H1 (cell line): Measurements from ENCODE around the gene SYNPO. TPM values are rescaled to one million over a fixed set of nuclear protein-coding genes. Genes with fewer than 3 reads are reported as not detected.

Experiments
- CTCF ChIA-PET: fragments of 300-600 bp; sonication (Branson Sonifier 250); formaldehyde crosslinking; loops from one replicate; lab custom pipeline; 2021; ENCODE audit not compliant: partially characterized antibody; lab: Charles Lee
- POLR2A ChIA-PET: fragments of 300-600 bp; sonication (Branson Sonifier 250); formaldehyde crosslinking; loops from one replicate; lab custom pipeline; 2021; ENCODE audit warnings: inconsistent platforms; ENCODE audit not compliant: partially characterized antibody; lab: Charles Lee
- DNase-seq, 2 experiments: peaks; one replicate each; pipeline versions ENCODE4 v3.0.0 to v3.0.0-alpha.2; 2010 to 2022; ENCODE audit warnings: low spot score in 2 of 2, low read depth in 1 of 2, mixed read lengths in 1 of 2
- FAIRE-seq: peaks from 2 replicates; lab custom pipeline; 2011; peaks lifted over from hg19 to GRCh38; lab: Jason Lieb, UNC
- H2AFZ ChIP-seq: 2 replicates; pipeline ENCODE4 v1.8.1; 2012; ENCODE audit warnings: low read length, inconsistent platforms
- H2AK5ac ChIP-seq: 2 replicates; pipeline ENCODE4 v1.6.1; 2013; ENCODE audit warnings: low read depth, low read length
- H2BK120ac ChIP-seq: replicated peaks from 2 replicates; pipeline ENCODE3; 2013; ENCODE audit warnings: low read depth, low read length, inconsistent platforms
- H2BK12ac ChIP-seq: 2 replicates; pipeline ENCODE4 v1.6.1; 2013; ENCODE audit warnings: low read depth, low read length
- H2BK15ac ChIP-seq: 2 replicates; pipeline ENCODE4 v1.6.1; 2013; ENCODE audit warnings: low read length
- H2BK20ac ChIP-seq: 2 replicates; pipeline ENCODE4 v1.6.1; 2013; ENCODE audit warnings: low read length
- H2BK5ac ChIP-seq: 2 replicates; pipeline ENCODE4 v1.6.1; 2013; ENCODE audit warnings: low read depth, low read length
- H3K14ac ChIP-seq: 2 replicates; pipeline ENCODE4 v1.6.1; 2013; ENCODE audit warnings: inconsistent platforms; ENCODE audit not compliant: insufficient read length
- H3K18ac ChIP-seq: 2 replicates; pipeline ENCODE4 v1.6.1; 2013; ENCODE audit warnings: low read length; ENCODE audit errors: extremely low read depth
- H3K23ac ChIP-seq: 2 replicates; pipeline ENCODE4 v1.6.1; 2013; ENCODE audit warnings: inconsistent platforms; ENCODE audit not compliant: insufficient read length
- H3K23me2 ChIP-seq: 2 replicates; pipeline ENCODE4 v1.6.1; 2013; ENCODE audit warnings: low read depth, low read length
- H3K27ac ChIP-seq: 2 replicates; pipeline ENCODE4 v1.6.1; 2011; ENCODE audit warnings: low read depth, low read length, inconsistent platforms
- H3K27me3 ChIP-seq, 4 experiments: replicated peaks in 1 of 4; 1 replicate in 1 of 4; 2 replicates in 3 of 4; pipeline versions ENCODE4 v1.6.1 to v1.8.1; 2011 to 2013; ENCODE audit warnings: low read length in 3 of 4, mild to moderate bottlenecking in 3 of 4, inconsistent platforms in 2 of 4, mixed read lengths in 2 of 4, moderate library complexity in 1 of 4; ENCODE audit not compliant: control insufficient read depth in 3 of 4, insufficient read depth in 3 of 4; ENCODE audit errors: extremely low read depth in 1 of 4
- H3K36me3 ChIP-seq, 4 experiments: 2 replicates each; pipeline versions ENCODE4 v1.6.1 to v1.8.1; 2011 to 2013; ENCODE audit warnings: mild to moderate bottlenecking in 4 of 4, low read length in 3 of 4, moderate library complexity in 2 of 4, control low read depth in 1 of 4, inconsistent platforms in 1 of 4; ENCODE audit not compliant: insufficient read depth in 4 of 4, control insufficient read depth in 2 of 4
- H3K4ac ChIP-seq: replicated peaks from 2 replicates; pipeline ENCODE3; 2013; ENCODE audit warnings: low read length, low read depth, mixed read lengths, inconsistent platforms; ENCODE audit not compliant: insufficient read length
- H3K4me1 ChIP-seq, 4 experiments: replicated peaks in 1 of 4; 1 replicate in 1 of 4; 2 replicates in 3 of 4; pipeline versions ENCODE4 v1.6.1 to v1.8.1; 2011 to 2013; ENCODE audit warnings: low read length in 3 of 4, inconsistent platforms in 2 of 4, mixed read lengths in 1 of 4; ENCODE audit not compliant: insufficient read depth in 4 of 4, control insufficient read depth in 3 of 4
- H3K4me2 ChIP-seq, 2 experiments: 2 replicates each; pipeline versions ENCODE4 v1.6.1 to v1.8.1; 2011 to 2013; ENCODE audit warnings: low read depth in 2 of 2, low read length in 2 of 2, control low read depth in 1 of 2, inconsistent platforms in 1 of 2, mild to moderate bottlenecking in 1 of 2; ENCODE audit not compliant: insufficient read depth in 1 of 2
- H3K4me3 ChIP-seq, 4 experiments: fragments of 200-600, 300-600 bp in 1 of 4; sonication (generic), shearing (Covaris generic), sonication (Bioruptor Twin) in 1 of 4; 2 replicates each; pipeline versions ENCODE4 v1.5.1 to v1.8.1; 2011 to 2016; ENCODE audit warnings: low read length in 4 of 4, low read depth in 3 of 4, control low read depth in 2 of 4, inconsistent platforms in 2 of 4, mild to moderate bottlenecking in 2 of 4, mixed read lengths in 1 of 4, moderate library complexity in 1 of 4; ENCODE audit not compliant: insufficient read depth in 2 of 4; ENCODE audit errors: extremely low read depth in 1 of 4
- H3K56ac ChIP-seq: replicated peaks from 2 replicates; pipeline ENCODE3; 2013; ENCODE audit warnings: low read depth, mild to moderate bottlenecking, mixed read lengths, low read length, inconsistent platforms; ENCODE audit not compliant: insufficient read length
- H3K79me1 ChIP-seq: 2 replicates; pipeline ENCODE4 v1.6.1; 2013; ENCODE audit warnings: low read depth, low read length, control low read depth
- H3K79me2 ChIP-seq, 2 experiments: 2 replicates each; pipeline versions ENCODE4 v1.6.1 to v1.8.1; 2012 to 2013; ENCODE audit warnings: low read length in 2 of 2, mild to moderate bottlenecking in 2 of 2, inconsistent platforms in 1 of 2; ENCODE audit not compliant: insufficient read depth in 2 of 2, control insufficient read depth in 1 of 2
- H3K9ac ChIP-seq, 4 experiments: replicated peaks in 1 of 4; 1 replicate in 1 of 4; 2 replicates in 3 of 4; pipeline versions ENCODE4 v1.6.1 to v1.8.1; 2011 to 2013; ENCODE audit warnings: low read depth in 3 of 4, low read length in 3 of 4, control low read depth in 2 of 4, mild to moderate bottlenecking in 2 of 4, moderate library complexity in 2 of 4, inconsistent platforms in 1 of 4; ENCODE audit errors: extremely low read depth in 1 of 4
- H3K9me3 ChIP-seq, 2 experiments: 2 replicates each; pipeline versions ENCODE4 v1.6.1 to v1.8.1; 2012 to 2013; ENCODE audit warnings: mild to moderate bottlenecking in 2 of 2, moderate library complexity in 2 of 2, control low read depth in 1 of 2, inconsistent platforms in 1 of 2, low read depth in 1 of 2, low read length in 1 of 2, mixed read lengths in 1 of 2; ENCODE audit not compliant: insufficient read depth in 2 of 2
- H4K20me1 ChIP-seq, 2 experiments: replicated peaks in 1 of 2; 2 replicates each; pipeline versions ENCODE3 to v1.8.1; 2011 to 2013; ENCODE audit warnings: inconsistent platforms in 2 of 2, low read length in 2 of 2, mild to moderate bottlenecking in 1 of 2; ENCODE audit not compliant: insufficient read depth in 2 of 2, control insufficient read depth in 1 of 2
- H4K5ac ChIP-seq: 2 replicates; pipeline ENCODE4 v1.6.1; 2013; ENCODE audit warnings: low read length, low read depth, mixed read lengths, inconsistent platforms; ENCODE audit not compliant: insufficient read length
- H4K8ac ChIP-seq: 2 replicates; pipeline ENCODE4 v1.8.0; 2013; ENCODE audit warnings: mild to moderate bottlenecking, moderate library complexity, low read length, inconsistent platforms; ENCODE audit not compliant: insufficient read depth; ENCODE audit errors: extremely low read depth
- H4K91ac ChIP-seq: replicated peaks from 2 replicates; pipeline ENCODE3; 2013; ENCODE audit warnings: low read length, mixed read lengths, inconsistent platforms; ENCODE audit not compliant: insufficient read length
- KDM1A ChIP-seq: fragments of 200-600, 300-600 bp; sonication (generic); IDR thresholded peaks from 2 replicates; pipeline ENCODE4 v1.7.1; 2016; ENCODE audit warnings: mild to moderate bottlenecking, low read length, borderline replicate concordance
- SIRT6 ChIP-seq: IDR thresholded peaks from one replicate; pipeline ENCODE4 v1.7.1; 2012; ENCODE audit warnings: low read length, inconsistent platforms
- ZNF274 ChIP-seq: IDR thresholded peaks from 2 replicates; pipeline ENCODE4 v1.7.0; 2012; ENCODE audit warnings: low read length, borderline replicate concordance; ENCODE audit errors: extremely low read depth
- WGBS, 2 experiments: shearing (Covaris generic) in 1 of 2; methylation state at CpG; one replicate each; pipeline versions ENCODE4 v1.1.6 to v1.1.7; 2013 to 2015; ENCODE audit warnings: low lambda C conversion rate in 2 of 2, mixed read lengths in 2 of 2, inconsistent platforms in 1 of 2, low coverage in 1 of 2, missing lambda C conversion rate in 1 of 2; ENCODE audit not compliant: insufficient replicate concordance in 2 of 2, insufficient coverage in 1 of 2, insufficient read length in 1 of 2; ENCODE audit errors: extremely low coverage in 1 of 2, missing lambda C conversion rate in 1 of 2; 5-methylcytosine and 5-hydroxymethylcytosine counted together
- polyA plus RNA-seq, 7 experiments: library from polyadenylated mRNA; depleted of rRNA in 3 of 7; stranded (reverse) in 5 of 7; unstranded in 2 of 7; fragments of >200 nt in 5 of 7; fragments of 200-250 nt in 2 of 7; gene quantifications; 1 replicate in 5 of 7; 2 replicates in 1 of 7; 4 replicates in 1 of 7; pipeline versions ENCODE4 v1.2.1 to v1.2.3, GENCODE V29; 2011 to 2013; ENCODE audit warnings: missing spikeins in 2 of 7, mixed read lengths in 2 of 7
- total RNA-seq: library from RNA; stranded (reverse); fragmentation: NEBNext Ultra II Directional; extraction: Animal tissue kit (Norgen Biotek cat#: 25700); gene quantifications from 2 replicates; pipeline ENCODE4 v1.2.1, GENCODE V29; 2021
- TF ChIP-seq, protein P1 (sequence below): IDR thresholded peaks from 2 replicates; pipeline ENCODE4 v1.6.1; 2011; ENCODE audit warnings: low read depth, mild to moderate bottlenecking, low read length; ENCODE audit not compliant: insufficient read depth

SYNPO gene
- total and polyA plus RNA-seq, 2 of the 8 experiments (the other 6 are each of a cell fraction or from before 2014, with no cell fraction given): 2.3 TPM

- H3K9ac ChIP-seq: no peak overlapping the region
- CTCF ChIA-PET: interaction anchor here (0.7 to 2.5 kb wide), 11 partner anchors 10 to 182 kb away, joined by 3 to 7 read pairs (median 3); no protein-coding TSS in a partner anchor
Observed at GRCh38 chr5:150632305-150633160, 7.9 kb upstream of the SYNPO start.

More at GRCh38 chr5:150632305-150633160, 7.9 kb upstream of the SYNPO start:
- POLR2A ChIA-PET: interaction anchor here (0.7 kb wide), 1 partner anchor 147 kb away, joined by 3 read pairs; no protein-coding TSS in a partner anchor
- Histone ChIP-seq H3K56ac (no peak overlapping the region), H2AFZ (no peak overlapping the region), H2BK120ac (no peak overlapping the region), H2BK15ac (no peak overlapping the region), H3K4me3 (no peak overlapping the region), H3K79me2 (no peaks in the 10 kb centered on the region), H2AK5ac (no peak overlapping the region), H2BK20ac (no peak overlapping the region), H3K23me2 (no peaks in the 10 kb centered on the region), H3K14ac (no peak overlapping the region), H3K4me1 (peaks cover 0 to 9% (median 3%) of the 10 kb centered on the region in 4 experiments; a peak in 3 of 7 replicates), H3K9me3 (no peaks in the 10 kb centered on the region), H3K4me2 (no peak overlapping the region), H4K20me1 (no peaks in the 10 kb centered on the region), H4K5ac (no peak overlapping the region), H3K4ac (no peak overlapping the region), H3K23ac (no peak overlapping the region), H4K8ac (no peak overlapping the region), H2BK5ac (no peak overlapping the region), H3K79me1 (no peaks in the 10 kb centered on the region), H2BK12ac (no peak overlapping the region), H4K91ac (no peak overlapping the region), H3K27me3 (no peaks in the 10 kb centered on the region), H3K36me3 (no peaks in the 10 kb centered on the region), H3K18ac (no peak overlapping the region), H3K27ac (no peak overlapping the region)
- TF ChIP-seq SIRT6 (no peak), ZNF274 (no peak), KDM1A (no peak)
- TF ChIP-seq, protein P1, sequence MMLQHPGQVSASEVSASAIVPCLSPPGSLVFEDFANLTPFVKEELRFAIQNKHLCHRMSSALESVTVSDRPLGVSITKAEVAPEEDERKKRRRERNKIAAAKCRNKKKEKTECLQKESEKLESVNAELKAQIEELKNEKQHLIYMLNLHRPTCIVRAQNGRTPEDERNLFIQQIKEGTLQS: no peak
- no peak for DNase-seq
- WGBS, 2 experiments: 86% methylated on average over 10 of the region's 10 CpGs; no CpG with 5 or more reads in 1 of the 2 experiments
- no peak for FAIRE-seq
